HCT116 (cell line): ENCODE measurements around the gene GANAB. TPM values are rescaled to one million over a fixed set of nuclear protein-coding genes. Genes with fewer than 3 reads are reported as not detected.

Source experiments
- ATAC-seq: fragments of 200-7000 bp; cut with Tn5 transposase; 2 replicates; pipeline ENCODE4 v1.9.1; 2020; ENCODE audit warnings: mild to moderate bottlenecking, moderate library complexity
- BruUV-seq: library from RNA; stranded (reverse); fragments of 400-500 nt; replicated peaks from 2 replicates; lab custom pipeline; 2021; lab: Mats Ljungman, UMichigan
- CTCF ChIA-PET: fragments of 300-600 bp; sonication (Branson Sonifier 250); formaldehyde crosslinking; loops from one replicate; lab custom pipeline; 2021; ENCODE audit warnings: antibody characterized with exemption; lab: Charles Lee
- POLR2A ChIA-PET: fragments of 300-600, 350-600 bp; sonication (Branson Sonifier 250); formaldehyde crosslinking; loops from one replicate; lab custom pipeline; 2021; ENCODE audit warnings: antibody characterized with exemption; lab: Charles Lee
- RAD21 ChIA-PET, 2 experiments: fragments of 300-600 bp; sonication (Branson Sonifier 250); formaldehyde crosslinking; loops; one replicate each; lab custom pipeline; 2023; ENCODE audit warnings: low total read pairs in 2 of 2; ENCODE audit not compliant: uncharacterized antibody in 2 of 2, unreplicated experiment in 2 of 2, low non-redundant PET in 1 of 2; lab: Charles Lee
- DNase-seq: peaks from one replicate; pipeline ENCODE4 v3.0.0-alpha.2; 2010; ENCODE audit warnings: low read depth, low spot score
- H2AFZ ChIP-seq: fragments of 200-600 bp; shearing (Covaris generic), sonication (generic); 2 replicates; pipeline ENCODE4 v1.6.1; 2017; ENCODE audit warnings: low read depth, mixed run types, mixed read lengths, antibody characterized with exemption, low read length; ENCODE audit not compliant: poor library complexity, severe bottlenecking
- H3K27ac ChIP-seq: 2 replicates; pipeline ENCODE4 v1.5.1; 2012; ENCODE audit warnings: low read depth, low read length
- H3K27me3 ChIP-seq: fragments of 200-600 bp; sonication (generic); 2 replicates; pipeline ENCODE4 v1.6.1; 2016; ENCODE audit warnings: mixed run types, low read length, mixed read lengths; ENCODE audit not compliant: insufficient read depth
- H3K36me3 ChIP-seq, 2 experiments: fragments of 200-500 bp in 1 of 2; fragments of 200-600 bp in 1 of 2; sonication (Bioruptor generic) in 1 of 2; sonication (generic) in 1 of 2; 2 replicates each; pipeline versions ENCODE4 v1.5.1 to v1.6.1; 2014 to 2016; ENCODE audit warnings: low read length in 2 of 2, inconsistent platforms in 1 of 2, mixed read lengths in 1 of 2, mixed run types in 1 of 2; ENCODE audit not compliant: insufficient read depth in 2 of 2, control insufficient read depth in 1 of 2
- H3K4me1 ChIP-seq, 2 experiments: fragments of 200-600 bp in 1 of 2; sonication (generic) in 1 of 2; 2 replicates each; pipeline versions ENCODE4 v1.5.1 to v1.6.1; 2012 to 2017; ENCODE audit warnings: low read length in 2 of 2, inconsistent platforms in 1 of 2, mild to moderate bottlenecking in 1 of 2, mixed read lengths in 1 of 2, mixed run types in 1 of 2, moderate library complexity in 1 of 2; ENCODE audit not compliant: insufficient read depth in 2 of 2, control insufficient read depth in 1 of 2
- H3K4me2 ChIP-seq: fragments of 200-600 bp; sonication (generic); 2 replicates; pipeline ENCODE4 v1.6.1; 2017; ENCODE audit warnings: mixed run types, low read length, mixed read lengths
- H3K4me3 ChIP-seq, 2 experiments: fragments of 200-600 bp in 1 of 2; sonication (generic) in 1 of 2; replicated peaks in 1 of 2; 2 replicates each; pipeline ENCODE4 v1.5.1; 2011 to 2016; ENCODE audit warnings: low read length in 2 of 2, control low read depth in 1 of 2, low read depth in 1 of 2, mild to moderate bottlenecking in 1 of 2, mixed read lengths in 1 of 2, mixed run types in 1 of 2
- H3K79me2 ChIP-seq: fragments of 200-600 bp; sonication (generic); 2 replicates; pipeline ENCODE4 v1.6.1; 2017; ENCODE audit warnings: mild to moderate bottlenecking, mixed run types, low read length, moderate library complexity, mixed read lengths; ENCODE audit not compliant: insufficient read depth
- H3K9ac ChIP-seq: fragments of 200-600 bp; sonication (generic); 2 replicates; pipeline ENCODE4 v1.6.1; 2016; ENCODE audit warnings: low read length, mixed read lengths
- H3K9me2 ChIP-seq: fragments of 200-600 bp; sonication (generic), shearing (Covaris generic); 2 replicates; pipeline ENCODE4 v1.6.1; 2017; ENCODE audit warnings: mixed run types, mild to moderate bottlenecking, moderate library complexity; ENCODE audit not compliant: insufficient read depth
- H3K9me3 ChIP-seq, 2 experiments: fragments of 200-500 bp in 1 of 2; fragments of 200-600 bp in 1 of 2; sonication (Bioruptor generic) in 1 of 2; sonication (generic) in 1 of 2; 2 replicates each; pipeline ENCODE4 v1.6.1; 2014 to 2017; ENCODE audit warnings: low read length in 2 of 2, mixed read lengths in 2 of 2, inconsistent platforms in 1 of 2, low read depth in 1 of 2, mild to moderate bottlenecking in 1 of 2, mixed run types in 1 of 2, moderate library complexity in 1 of 2; ENCODE audit not compliant: control insufficient read depth in 1 of 2, insufficient read depth in 1 of 2
- H4K20me1 ChIP-seq: fragments of 200-600 bp; sonication (generic), shearing (Covaris generic); 2 replicates; pipeline ENCODE4 v1.6.1; 2017; ENCODE audit warnings: mixed run types, mild to moderate bottlenecking, moderate library complexity; ENCODE audit not compliant: insufficient read depth
- ATF3 ChIP-seq: IDR thresholded peaks from 2 replicates; pipeline ENCODE4 v1.6.1; 2012
- EZH2 ChIP-seq: fragments of 200-600 bp; sonication (generic); IDR thresholded peaks from 2 replicates; pipeline ENCODE4 v1.6.1; 2017; ENCODE audit warnings: antibody characterized with exemption, mixed run types
- POLR2A ChIP-seq: IDR thresholded peaks from 2 replicates; pipeline ENCODE4 v1.7.0; 2011; ENCODE audit warnings: borderline replicate concordance; ENCODE audit not compliant: insufficient read depth, insufficient read length; ENCODE audit errors: extremely low read depth
- POLR2AphosphoS5 ChIP-seq: IDR thresholded peaks from 2 replicates; pipeline ENCODE4 v1.6.1; 2011; ENCODE audit warnings: mild to moderate bottlenecking, low read depth, low read length, moderate library complexity
- RAD21 ChIP-seq: IDR thresholded peaks from 2 replicates; pipeline ENCODE4 v1.6.1; 2012; ENCODE audit warnings: low read depth, mild to moderate bottlenecking
- YY1 ChIP-seq: IDR thresholded peaks from 2 replicates; pipeline ENCODE4 v1.6.1; 2011; ENCODE audit warnings: low read length, low read depth, moderate library complexity, mild to moderate bottlenecking; ENCODE audit not compliant: insufficient replicate concordance; ENCODE audit errors: extremely low read depth
- ZFX ChIP-seq: fragments of 450-650 bp; IDR thresholded peaks from 2 replicates; pipeline ENCODE4 v1.6.1; 2017
- intact Hi-C: fragments of 100-400 bp; cut with micrococcal nuclease; formaldehyde crosslinking; loops from 2 replicates; pipeline ENCODE4 v1.10.0; 2022
- total RNA-seq: library from RNA; stranded (reverse); gene quantifications from one replicate; pipeline ENCODE4 v1.2.1, GENCODE V29; 2021; ENCODE audit not compliant: unreplicated experiment

GANAB gene
- total RNA-seq, 1 experiment from 2014 or later, result 410 TPM

- peak; percentile 12 for ATAC-seq
- Histone ChIP-seq H3K4me2 (peak overlapping the region; percentile 98), H3K9ac (peak overlapping the region; percentile 100), H3K79me2 (peaks cover 62% of the 10 kb centered on the region), H4K20me1 (no peaks in the 10 kb centered on the region), H2AFZ (no peak overlapping the region), H3K36me3 (peaks cover 11 to 32% of the 10 kb centered on the region in 2 experiments; a peak in 3 of 4 replicates), H3K9me3 (no peaks in the 10 kb centered on the region), H3K9me2 (no peaks in the 10 kb centered on the region), H3K4me1 (peaks cover 29 to 49% of the 10 kb centered on the region in 2 experiments; a peak in 3 of 4 replicates), H3K27ac (peak overlapping the region; percentile 96), H3K27me3 (no peaks in the 10 kb centered on the region), H3K4me3 (peak overlapping the region; percentile 99)
- BruUV-seq, result no TSS peak
- ChIA-PET CTCF (interaction anchor here (0.6 to 1.9 kb wide), 7 partner anchors 11 to 327 kb away, joined by 3 to 6 read pairs (median 4); partner anchors contain the start of genes INTS5 and TUT1), RAD21 (interaction anchor here in 1 of 2 experiments (1.7 kb wide), 1 partner anchor 13 kb away, joined by 6 read pairs; the partner anchor contains the start of gene INTS5), POLR2A (interaction anchor here (0.7 to 8.9 kb wide), 33 partner anchors 9 to 1523 kb away, joined by 3 to 195 read pairs (median 6); partner anchors contain the start of genes B3GAT3, EEF1G, GANAB and HNRNPUL2)
- DNase-seq, result no peak
- no peak for TF ChIP-seq RAD21
- 0 out of 2 replicates have a peak, but pooled peaks have one; percentile 0 for TF ChIP-seq ZFX
- TF ChIP-seq ATF3, result no peak
- TF ChIP-seq POLR2A, result peak; percentile 29
- TF ChIP-seq POLR2AphosphoS5, result peak; percentile 54; the same call in 1 of the 2 replicates
- intact Hi-C loops, result no loop called here
These were observed 19.3 kb upstream of the GANAB start for GRCh38 chr11:62665599-62666258.

- TF ChIP-seq ZFX, result peak; percentile 70; the same call in 1 of the 2 replicates
- peak; percentile 100 for TF ChIP-seq POLR2AphosphoS5
- TF ChIP-seq ATF3, result no peak
- peak; percentile 99 for TF ChIP-seq POLR2A
- TF ChIP-seq YY1, result peak; percentile 82
- TF ChIP-seq EZH2, result no peak
- TSS peak; percentile 85 for BruUV-seq
- peak within 1 kb of the TSS; percentile 100 for H3K9ac ChIP-seq
- intact Hi-C loops, result no loop called here
- peak within 1 kb of the TSS; percentile 99 for H3K4me3 ChIP-seq
- H3K4me2 ChIP-seq, result peak within 1 kb of the TSS; percentile 98
- no peaks in the 10 kb centered on the region for H4K20me1 ChIP-seq
- peaks cover 56% of the 10 kb centered on the region for H3K79me2 ChIP-seq
- ATAC-seq (peak; percentile 81), DNase-seq (peak; percentile 84)
- ChIA-PET CTCF (interaction anchor here (0.6 to 1.9 kb wide), 8 partner anchors 10 to 327 kb away, joined by 3 to 6 read pairs (median 4); partner anchors contain the start of genes INTS5 and TUT1), POLR2A (interaction anchor here (0.7 to 8.9 kb wide), 40 partner anchors 9 to 1523 kb away, joined by 3 to 195 read pairs (median 5); partner anchors contain the start of genes B3GAT3, EEF1G, GANAB and HNRNPUL2), RAD21 (interaction anchor here in 1 of 2 experiments (1.7 kb wide), 1 partner anchor 12 kb away, joined by 6 read pairs; the partner anchor contains the start of gene INTS5)
- H3K27me3 ChIP-seq, result no peaks in the 10 kb centered on the region
- no peaks in the 10 kb centered on the region for H3K9me2 ChIP-seq
- peak within 1 kb of the TSS; percentile 96 for H3K27ac ChIP-seq
- peaks cover 11 to 32% of the 10 kb centered on the region in 2 experiments; a peak in 3 of 4 replicates for H3K36me3 ChIP-seq
- peaks cover 24 to 43% of the 10 kb centered on the region in 2 experiments; a peak in 3 of 4 replicates for H3K4me1 ChIP-seq
- H2AFZ ChIP-seq, result no peak within 1 kb of the TSS
- no peaks in the 10 kb centered on the region for H3K9me3 ChIP-seq
These were observed 18.7 kb upstream of the GANAB start, which contains the start of the genes C11orf98 and CSKMT for GRCh38 chr11:62665075-62665598. Gene C11orf98, minus strand, starts transcription at chr11:62665210. Its CDS starts 41 bp downstream, at chr11:62665169. Gene CSKMT, plus strand, starts transcription at chr11:62665312. Its CDS starts 568 bp downstream, at chr11:62665880.
